ENCODE data around the gene MSH6. TPM values are rescaled to one million over a fixed set of nuclear protein-coding genes. Genes with fewer than 3 reads are reported as not detected.

MSH6 gene
- total and polyA plus RNA-seq, 2 experiments from 2014 or later: 109 to 311 TPM

GRCh38 chr2:47782671-47783485 lies at the start of gene MSH6 (continued):
- TF ChIP-seq NANOG (IDR thresholded peaks at IDR 0.05; ENCODE audit: borderline replicate concordance) (no peak), POLR2AphosphoS5 (IDR thresholded peaks at IDR 0.05; ENCODE audit: low read depth) (peak; percentile 82)
- TF ChIP-seq, protein P1, sequence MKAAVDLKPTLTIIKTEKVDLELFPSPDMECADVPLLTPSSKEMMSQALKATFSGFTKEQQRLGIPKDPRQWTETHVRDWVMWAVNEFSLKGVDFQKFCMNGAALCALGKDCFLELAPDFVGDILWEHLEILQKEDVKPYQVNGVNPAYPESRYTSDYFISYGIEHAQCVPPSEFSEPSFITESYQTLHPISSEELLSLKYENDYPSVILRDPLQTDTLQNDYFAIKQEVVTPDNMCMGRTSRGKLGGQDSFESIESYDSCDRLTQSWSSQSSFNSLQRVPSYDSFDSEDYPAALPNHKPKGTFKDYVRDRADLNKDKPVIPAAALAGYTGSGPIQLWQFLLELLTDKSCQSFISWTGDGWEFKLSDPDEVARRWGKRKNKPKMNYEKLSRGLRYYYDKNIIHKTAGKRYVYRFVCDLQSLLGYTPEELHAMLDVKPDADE (IDR thresholded peaks at IDR 0.05): no peak; the same call in 1 of the 2 replicates

DNA sequence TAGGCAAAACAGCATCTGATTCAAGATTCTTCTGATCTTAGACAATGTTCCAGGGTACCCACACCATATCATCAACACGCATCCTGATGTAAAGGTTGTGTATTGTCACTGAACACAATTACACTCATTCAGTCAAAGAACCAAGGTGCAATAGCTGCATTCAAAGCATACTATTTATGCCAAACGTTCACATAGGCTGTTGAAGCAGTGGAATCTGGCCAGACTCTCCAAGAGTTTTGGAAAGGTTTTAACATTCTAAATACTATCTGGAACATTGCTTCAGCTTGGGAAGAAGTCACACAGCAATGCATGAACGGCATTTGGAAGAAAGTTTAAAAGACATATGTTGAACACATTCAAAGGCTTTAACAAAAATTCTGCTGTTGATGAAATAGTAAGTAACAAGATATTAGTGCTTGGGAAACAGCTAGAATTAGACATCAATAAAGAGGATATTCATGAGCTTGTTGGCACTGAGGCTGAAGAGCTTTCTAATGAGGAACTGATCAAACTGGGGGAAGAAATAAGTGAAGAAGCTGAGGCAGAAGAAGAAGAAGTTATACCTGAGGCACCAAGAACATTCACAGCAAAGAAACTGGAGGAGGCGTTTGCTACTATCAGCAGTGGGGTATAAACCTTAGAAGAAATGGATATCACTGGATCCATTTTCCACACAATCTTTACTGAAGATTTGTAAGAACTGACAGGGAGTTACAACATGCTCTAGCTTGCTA lies 47.6 kb upstream of the MSH6 start:
- Mint-ChIP-seq H3K36me3 (ENCODE audit: low read depth) (no peaks in the 10 kb centered on the region), H3K27me3 (ENCODE audit: insufficient read depth, low read depth, poor library complexity) (no peaks in the 10 kb centered on the region), H3K9me3 (no peaks in the 10 kb centered on the region), H3K4me1 (peaks cover 3% of the 10 kb centered on the region; the same call in 2 of the 3 replicates), H3K27ac (no peak overlapping the region), H3K4me3 (no peak overlapping the region)
- Histone ChIP-seq H3K4me2 (no peak overlapping the region), H2AFZ (no peak overlapping the region), H3K4me1 (ENCODE audit: insufficient read depth) (no peaks in the 10 kb centered on the region), H3K27ac (ENCODE audit: low read depth) (no peak overlapping the region), H3K4me3 (no peak overlapping the region), H3F3A (replicated peaks; ENCODE audit: low read depth) (no peaks in the 10 kb centered on the region), H4K20me1 (replicated peaks; ENCODE audit: insufficient read depth) (no peaks in the 10 kb centered on the region), H3K9me2 (ENCODE audit: insufficient read depth) (no peaks in the 10 kb centered on the region), H3K79me2 (replicated peaks; ENCODE audit: insufficient read depth) (no peaks in the 10 kb centered on the region), H3K36me3 (ENCODE audit: insufficient read depth) (no peaks in the 10 kb centered on the region), H3K27me3 (ENCODE audit: insufficient read depth) (no peaks in the 10 kb centered on the region)
- TF ChIP-seq ZNF331 (CRISPR knock-in tag; IDR thresholded peaks at IDR 0.05; ENCODE audit: low read depth): no peak
- ATAC-seq (no peak), DNase-seq (ENCODE audit: low spot score) (no peak)

GRCh38 chr2:47735912-47736311 lies 47.0 kb upstream of the MSH6 start:
- H3K4me2 ChIP-seq: no peak overlapping the region
- TF ChIP-seq, protein P2, sequence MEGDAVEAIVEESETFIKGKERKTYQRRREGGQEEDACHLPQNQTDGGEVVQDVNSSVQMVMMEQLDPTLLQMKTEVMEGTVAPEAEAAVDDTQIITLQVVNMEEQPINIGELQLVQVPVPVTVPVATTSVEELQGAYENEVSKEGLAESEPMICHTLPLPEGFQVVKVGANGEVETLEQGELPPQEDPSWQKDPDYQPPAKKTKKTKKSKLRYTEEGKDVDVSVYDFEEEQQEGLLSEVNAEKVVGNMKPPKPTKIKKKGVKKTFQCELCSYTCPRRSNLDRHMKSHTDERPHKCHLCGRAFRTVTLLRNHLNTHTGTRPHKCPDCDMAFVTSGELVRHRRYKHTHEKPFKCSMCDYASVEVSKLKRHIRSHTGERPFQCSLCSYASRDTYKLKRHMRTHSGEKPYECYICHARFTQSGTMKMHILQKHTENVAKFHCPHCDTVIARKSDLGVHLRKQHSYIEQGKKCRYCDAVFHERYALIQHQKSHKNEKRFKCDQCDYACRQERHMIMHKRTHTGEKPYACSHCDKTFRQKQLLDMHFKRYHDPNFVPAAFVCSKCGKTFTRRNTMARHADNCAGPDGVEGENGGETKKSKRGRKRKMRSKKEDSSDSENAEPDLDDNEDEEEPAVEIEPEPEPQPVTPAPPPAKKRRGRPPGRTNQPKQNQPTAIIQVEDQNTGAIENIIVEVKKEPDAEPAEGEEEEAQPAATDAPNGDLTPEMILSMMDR (conservative IDR thresholded peaks at IDR 0.05; ENCODE audit: low read depth in 2 of 2): no peak
- TF ChIP-seq EZH2 (IDR thresholded peaks at IDR 0.05; ENCODE audit: low read depth, unreplicated experiment): no peak
- TF ChIP-seq, protein P3, sequence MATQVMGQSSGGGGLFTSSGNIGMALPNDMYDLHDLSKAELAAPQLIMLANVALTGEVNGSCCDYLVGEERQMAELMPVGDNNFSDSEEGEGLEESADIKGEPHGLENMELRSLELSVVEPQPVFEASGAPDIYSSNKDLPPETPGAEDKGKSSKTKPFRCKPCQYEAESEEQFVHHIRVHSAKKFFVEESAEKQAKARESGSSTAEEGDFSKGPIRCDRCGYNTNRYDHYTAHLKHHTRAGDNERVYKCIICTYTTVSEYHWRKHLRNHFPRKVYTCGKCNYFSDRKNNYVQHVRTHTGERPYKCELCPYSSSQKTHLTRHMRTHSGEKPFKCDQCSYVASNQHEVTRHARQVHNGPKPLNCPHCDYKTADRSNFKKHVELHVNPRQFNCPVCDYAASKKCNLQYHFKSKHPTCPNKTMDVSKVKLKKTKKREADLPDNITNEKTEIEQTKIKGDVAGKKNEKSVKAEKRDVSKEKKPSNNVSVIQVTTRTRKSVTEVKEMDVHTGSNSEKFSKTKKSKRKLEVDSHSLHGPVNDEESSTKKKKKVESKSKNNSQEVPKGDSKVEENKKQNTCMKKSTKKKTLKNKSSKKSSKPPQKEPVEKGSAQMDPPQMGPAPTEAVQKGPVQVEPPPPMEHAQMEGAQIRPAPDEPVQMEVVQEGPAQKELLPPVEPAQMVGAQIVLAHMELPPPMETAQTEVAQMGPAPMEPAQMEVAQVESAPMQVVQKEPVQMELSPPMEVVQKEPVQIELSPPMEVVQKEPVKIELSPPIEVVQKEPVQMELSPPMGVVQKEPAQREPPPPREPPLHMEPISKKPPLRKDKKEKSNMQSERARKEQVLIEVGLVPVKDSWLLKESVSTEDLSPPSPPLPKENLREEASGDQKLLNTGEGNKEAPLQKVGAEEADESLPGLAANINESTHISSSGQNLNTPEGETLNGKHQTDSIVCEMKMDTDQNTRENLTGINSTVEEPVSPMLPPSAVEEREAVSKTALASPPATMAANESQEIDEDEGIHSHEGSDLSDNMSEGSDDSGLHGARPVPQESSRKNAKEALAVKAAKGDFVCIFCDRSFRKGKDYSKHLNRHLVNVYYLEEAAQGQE (IDR thresholded peaks at IDR 0.05; ENCODE audit: unreplicated experiment): no peak

More at GRCh38 chr2:47735912-47736311, 47.0 kb upstream of the MSH6 start:
- H4K20me1 ChIP-seq (replicated peaks; ENCODE audit: insufficient read depth): no peaks in the 10 kb centered on the region
- Mint-ChIP-seq H3K4me1 (peaks cover 3% of the 10 kb centered on the region; the same call in 2 of the 3 replicates), H3K27me3 (ENCODE audit: insufficient read depth, low read depth, poor library complexity) (no peaks in the 10 kb centered on the region), H3K9me3 (no peaks in the 10 kb centered on the region), H3K4me3 (no peak overlapping the region), H3K36me3 (ENCODE audit: low read depth) (no peaks in the 10 kb centered on the region), H3K27ac (no peak overlapping the region)
- H3K27ac ChIP-seq (ENCODE audit: low read depth): no peak overlapping the region
- no peaks in the 10 kb centered on the region for H3K36me3 ChIP-seq (ENCODE audit: insufficient read depth)
- H3K27me3 ChIP-seq (ENCODE audit: insufficient read depth): no peaks in the 10 kb centered on the region
- H2AFZ ChIP-seq: no peak overlapping the region
- no peaks in the 10 kb centered on the region for H3K9me2 ChIP-seq (ENCODE audit: insufficient read depth)
- H3K4me3 ChIP-seq: no peak overlapping the region
- no peaks in the 10 kb centered on the region for H3F3A ChIP-seq (replicated peaks; ENCODE audit: low read depth)
- no peaks in the 10 kb centered on the region for H3K79me2 ChIP-seq (replicated peaks; ENCODE audit: insufficient read depth)
- 0 out of 2 replicates have a peak, but pooled peaks cover 2% of the 10 kb centered on the region for H3K4me1 ChIP-seq (ENCODE audit: insufficient read depth)
- no peak for ATAC-seq
- DNase-seq (ENCODE audit: low spot score): no peak

All from GM23338 (cell line).